ENCODE data around the gene TEX19. TPM values are rescaled to one million over a fixed set of nuclear protein-coding genes. Genes with fewer than 3 reads are reported as not detected.

TEX19 gene
- total and polyA plus RNA-seq, 3 donors from 2014 or later, result 21.9 to 37.8 (median 31.2) TPM

- WGBS, 2 donors, result 29 to 36% methylated on average over 11 of the region's 11 CpGs
- no peak overlapping the region for H3K27ac ChIP-seq
- DNase-seq, result no peak
- no peaks in the 10 kb centered on the region for H3K9me3 ChIP-seq
- no peak for TF ChIP-seq CTCF (IDR thresholded peaks at IDR 0.05)
- no peak for TF ChIP-seq POLR2A (IDR thresholded peaks at IDR 0.05)
- intact Hi-C loops (cut with DNase I; ENCODE audit: low total_unique reads), result no loop called here
- H3K4me1 ChIP-seq, result peaks cover 8% of the 10 kb centered on the region
- no peaks in the 10 kb centered on the region for H3K27me3 ChIP-seq
- no peaks in the 10 kb centered on the region for H3K36me3 ChIP-seq (ENCODE audit: low read depth, missing control alignments)
- H3K4me3 ChIP-seq, result no peak overlapping the region
Measured at GRCh38 chr17:82349287-82349701, 9.8 kb upstream of the TEX19 start.

- Histone ChIP-seq H3K9me3 (no peaks in the 10 kb centered on the region), H3K27me3 (no peaks in the 10 kb centered on the region), H3K4me3 (no peak overlapping the region), H3K27ac (no peak overlapping the region), H3K4me1 (peaks cover 8% of the 10 kb centered on the region), H3K36me3 (ENCODE audit: low read depth, missing control alignments) (no peaks in the 10 kb centered on the region)
- intact Hi-C loops (cut with DNase I; ENCODE audit: low total_unique reads), result loop anchor here (10.0 kb wide), 1 partner anchor 64 kb away; the partner anchor contains the start of genes HEXD and OGFOD3
- DNase-seq, result no peak
- no peak for TF ChIP-seq CTCF (IDR thresholded peaks at IDR 0.05)
- TF ChIP-seq POLR2A (IDR thresholded peaks at IDR 0.05), result no peak
- 93 to 95% methylated on average over 10 to 28 of the region's 28 CpGs for WGBS, 2 donors
Measured at GRCh38 chr17:82350182-82351030, 8.6 kb upstream of the TEX19 start.

GRCh38 chr17:82351254-82351712, 7.8 kb upstream of the TEX19 start:
- H3K9me3 ChIP-seq, result no peaks in the 10 kb centered on the region
- intact Hi-C loops (cut with DNase I; ENCODE audit: low total_unique reads), result loop anchor here (10.0 kb wide), 1 partner anchor 64 kb away; the partner anchor contains the start of genes HEXD and OGFOD3
- 66 to 88% methylated on average over 15 to 21 of the region's 21 CpGs for WGBS, 2 donors
- peaks cover 8% of the 10 kb centered on the region for H3K4me1 ChIP-seq
- no peaks in the 10 kb centered on the region for H3K27me3 ChIP-seq
- no peak overlapping the region for H3K27ac ChIP-seq
- H3K4me3 ChIP-seq, result no peak overlapping the region
- no peak for DNase-seq
- no peak for TF ChIP-seq CTCF (IDR thresholded peaks at IDR 0.05)
- no peak for TF ChIP-seq POLR2A (IDR thresholded peaks at IDR 0.05)
- no peaks in the 10 kb centered on the region for H3K36me3 ChIP-seq (ENCODE audit: low read depth, missing control alignments)

GRCh38 chr17:82351713-82352488, 7.1 kb upstream of the TEX19 start:
- peak; percentile 92 for DNase-seq
- Histone ChIP-seq H3K4me1 (peaks cover 8% of the 10 kb centered on the region), H3K4me3 (no peak overlapping the region), H3K27ac (no peak overlapping the region), H3K36me3 (ENCODE audit: low read depth, missing control alignments) (no peaks in the 10 kb centered on the region), H3K9me3 (no peaks in the 10 kb centered on the region), H3K27me3 (no peaks in the 10 kb centered on the region)
- WGBS, 2 donors, result 49 to 90% methylated on average over 2 to 26 of the region's 26 CpGs
- intact Hi-C loops (cut with DNase I; ENCODE audit: low total_unique reads), result loop anchor here (10.0 kb wide), 1 partner anchor 63 kb away; the partner anchor contains the start of genes HEXD and OGFOD3
- TF ChIP-seq POLR2A (IDR thresholded peaks at IDR 0.05) (no peak), CTCF (IDR thresholded peaks at IDR 0.05) (peak; percentile 92 to 98 (median 95))
